A549 (cell line): ENCODE measurements around the gene CACNG8.

Experiments used
- POLR2A ChIP-seq: IDR thresholded peaks from 2 replicates; pipeline ENCODE4 v1.6.1; 2012; ENCODE audit warnings: mild to moderate bottlenecking, low read length
- REST ChIP-seq: fragments of 200-600 bp; sonication (generic); IDR thresholded peaks from 2 replicates; pipeline ENCODE4 v1.6.1; 2016; ENCODE audit warnings: antibody characterized with exemption, mild to moderate bottlenecking, moderate library complexity

DNA sequence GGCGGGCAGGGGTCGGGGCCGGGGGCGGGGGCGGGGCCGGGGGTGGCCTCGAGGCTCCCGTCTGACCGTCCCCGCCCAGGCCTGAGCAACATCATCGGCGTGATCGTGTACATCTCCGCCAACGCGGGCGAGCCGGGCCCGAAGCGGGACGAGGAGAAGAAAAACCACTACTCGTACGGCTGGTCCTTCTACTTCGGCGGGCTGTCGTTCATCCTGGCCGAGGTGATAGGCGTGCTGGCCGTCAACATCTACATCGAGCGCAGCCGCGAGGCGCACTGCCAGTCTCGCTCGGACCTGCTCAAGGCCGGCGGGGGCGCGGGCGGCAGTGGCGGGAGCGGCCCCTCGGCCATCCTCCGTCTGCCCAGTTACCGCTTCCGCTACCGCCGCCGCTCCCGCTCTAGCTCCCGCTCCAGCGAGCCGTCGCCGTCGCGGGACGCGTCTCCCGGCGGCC, 19.3 kb downstream of the CACNG8 start:
- peak; percentile 22; the same call in 1 of the 2 replicates for TF ChIP-seq POLR2A
- no peak for TF ChIP-seq REST
